Trophoblast cell (in vitro differentiated cells and primary cell): Measurements from ENCODE around the gene SMAP1.

ENCODE experiments used
- DNase-seq, 2 donors: peaks; one replicate each; pipeline ENCODE4 v3.0.0-alpha.2; 2016
- H2AFZ ChIP-seq: 2 replicates; pipeline ENCODE4 v1.6.1; 2013; ENCODE audit warnings: low read length, moderate library complexity, mild to moderate bottlenecking; ENCODE audit not compliant: insufficient read depth, poor library complexity
- H2AK5ac ChIP-seq: 2 replicates; pipeline ENCODE4 v1.6.1; 2013; ENCODE audit warnings: mild to moderate bottlenecking, low read length
- H2BK120ac ChIP-seq: 2 replicates; pipeline ENCODE4 v1.6.1; 2013; ENCODE audit warnings: low read length, mild to moderate bottlenecking, moderate library complexity; ENCODE audit not compliant: insufficient read depth, poor library complexity
- H2BK12ac ChIP-seq: 2 replicates; pipeline ENCODE4 v1.6.1; 2013; ENCODE audit warnings: mild to moderate bottlenecking, low read length, moderate library complexity
- H2BK5ac ChIP-seq: 2 replicates; pipeline ENCODE4 v1.6.1; 2013; ENCODE audit warnings: low read length, low read depth, moderate library complexity, mild to moderate bottlenecking; ENCODE audit not compliant: poor library complexity
- H3K14ac ChIP-seq: 2 replicates; pipeline ENCODE4 v1.6.1; 2013; ENCODE audit warnings: mild to moderate bottlenecking, low read length
- H3K18ac ChIP-seq: 2 replicates; pipeline ENCODE4 v1.6.1; 2013; ENCODE audit warnings: mild to moderate bottlenecking, low read length
- H3K23ac ChIP-seq: 2 replicates; pipeline ENCODE4 v1.6.1; 2013; ENCODE audit warnings: low read length
- H3K27ac ChIP-seq: 2 replicates; pipeline ENCODE4 v1.5.1; 2013; ENCODE audit warnings: low read depth, mild to moderate bottlenecking, inconsistent platforms, low read length, moderate library complexity
- H3K27me3 ChIP-seq: 2 replicates; pipeline ENCODE4 v1.6.1; 2013; ENCODE audit warnings: inconsistent platforms, mild to moderate bottlenecking, low read length, moderate library complexity; ENCODE audit not compliant: insufficient read depth
- H3K36me3 ChIP-seq, 2 experiments: 1 replicate in 1 of 2; 2 replicates in 1 of 2; pipeline ENCODE4 v1.6.1; 2013; ENCODE audit warnings: low read length in 2 of 2, mild to moderate bottlenecking in 2 of 2, moderate library complexity in 1 of 2; ENCODE audit not compliant: insufficient read depth in 2 of 2, control insufficient read depth in 1 of 2
- H3K4ac ChIP-seq: 2 replicates; pipeline ENCODE4 v1.6.1; 2013; ENCODE audit warnings: low read depth, mild to moderate bottlenecking, low read length, moderate library complexity
- H3K4me1 ChIP-seq, 2 experiments: 1 replicate in 1 of 2; 2 replicates in 1 of 2; pipeline ENCODE4 v1.6.1; 2013; ENCODE audit warnings: low read length in 2 of 2, mild to moderate bottlenecking in 2 of 2, moderate library complexity in 1 of 2; ENCODE audit not compliant: insufficient read depth in 2 of 2, control insufficient read depth in 1 of 2
- H3K4me2 ChIP-seq: 2 replicates; pipeline ENCODE4 v1.6.1; 2013; ENCODE audit warnings: inconsistent platforms, mild to moderate bottlenecking, low read length, moderate library complexity
- H3K4me3 ChIP-seq: 2 replicates; pipeline ENCODE4 v1.5.1; 2013; ENCODE audit warnings: mild to moderate bottlenecking, low read depth, low read length, inconsistent platforms
- H3K79me1 ChIP-seq: one replicate; pipeline ENCODE4 v1.6.1; 2013; ENCODE audit warnings: low read length
- H3K79me2 ChIP-seq: 2 replicates; pipeline ENCODE4 v1.6.1; 2013; ENCODE audit warnings: low read length, mild to moderate bottlenecking; ENCODE audit not compliant: control insufficient read depth, insufficient read depth, poor library complexity
- H3K9ac ChIP-seq: 2 replicates; pipeline ENCODE4 v1.6.1; 2013; ENCODE audit warnings: mild to moderate bottlenecking, low read length
- H3K9me3 ChIP-seq: 2 replicates; pipeline ENCODE4 v1.6.1; 2013; ENCODE audit warnings: low read depth, mild to moderate bottlenecking, control low read depth, inconsistent platforms, low read length; ENCODE audit not compliant: insufficient read depth
- H4K12ac ChIP-seq: 2 replicates; pipeline ENCODE4 v1.6.1; 2013; ENCODE audit warnings: low read depth, mild to moderate bottlenecking, low read length, moderate library complexity
- H4K8ac ChIP-seq: 2 replicates; pipeline ENCODE4 v1.6.1; 2013; ENCODE audit warnings: low read depth, mild to moderate bottlenecking, low read length, moderate library complexity
- H4K91ac ChIP-seq: one replicate; pipeline ENCODE4 v1.6.1; 2013; ENCODE audit warnings: low read depth, mild to moderate bottlenecking, low read length, moderate library complexity
- WGBS: extraction: QIAGEN DNeasy Blood & Tissue Kit; methylation state at CpG from one replicate; pipeline ENCODE4 v1.1.7; 2013; ENCODE audit warnings: missing lambda C conversion rate; ENCODE audit not compliant: insufficient read length, insufficient coverage; ENCODE audit errors: extremely low coverage; 5-methylcytosine and 5-hydroxymethylcytosine counted together

The SMAP1 gene

DNA sequence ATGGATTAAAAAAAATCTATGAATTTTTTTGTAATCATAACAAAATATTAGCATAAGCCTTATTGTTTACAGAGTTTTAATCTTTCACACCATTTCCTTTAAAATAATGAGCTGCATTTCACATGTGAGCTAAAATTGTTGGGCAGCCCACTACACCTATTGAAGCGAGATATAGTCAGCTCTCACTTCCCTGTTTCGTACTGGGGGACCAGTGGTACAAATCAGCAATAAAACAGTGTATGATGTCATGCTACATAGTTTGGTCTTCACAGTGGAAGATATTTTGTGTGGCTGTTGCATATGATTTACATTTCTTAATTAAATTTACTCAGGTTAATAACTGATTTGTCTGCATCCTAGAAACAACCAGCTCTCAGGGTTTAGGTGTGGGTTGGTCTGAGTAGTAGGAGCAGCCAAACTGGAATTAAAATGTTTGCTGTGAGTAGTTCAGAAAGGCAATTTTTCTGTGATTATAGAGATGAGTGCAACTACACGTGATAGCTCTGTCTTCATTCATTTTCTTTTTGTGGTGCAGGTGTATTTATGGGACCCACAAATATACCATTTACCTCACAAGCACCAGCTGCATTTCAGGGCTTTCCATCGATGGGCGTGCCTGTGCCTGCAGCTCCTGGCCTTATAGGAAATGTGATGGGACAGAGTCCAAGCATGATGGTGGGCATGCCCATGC, 189.8 kb downstream of the SMAP1 start:
- H3K27ac ChIP-seq = no peak overlapping the region
- H3K4me3 ChIP-seq = no peak overlapping the region
- H3K27me3 ChIP-seq = no peaks in the 10 kb centered on the region
- no peak overlapping the region for H3K23ac ChIP-seq
- H3K36me3 ChIP-seq = peaks cover 0 to 3% of the 10 kb centered on the region in 2 experiments
- WGBS = no CpG with 5 or more reads among the region's 5 CpGs
- no peak overlapping the region for H2BK120ac ChIP-seq
- no peak overlapping the region for H2AK5ac ChIP-seq
- H2AFZ ChIP-seq = no peak overlapping the region
- no peak overlapping the region for H3K18ac ChIP-seq
- H4K12ac ChIP-seq = no peak overlapping the region
- H3K79me1 ChIP-seq = no peaks in the 10 kb centered on the region
- H3K9me3 ChIP-seq = no peaks in the 10 kb centered on the region
- no peaks in the 10 kb centered on the region for H3K4me1 ChIP-seq
- no peak overlapping the region for H3K4me2 ChIP-seq
- no peaks in the 10 kb centered on the region for H3K79me2 ChIP-seq
- no peak overlapping the region for H3K4ac ChIP-seq
- H3K14ac ChIP-seq = no peak overlapping the region
- no peak for DNase-seq
- H4K91ac ChIP-seq = no peak overlapping the region
- no peak overlapping the region for H4K8ac ChIP-seq
- H2BK5ac ChIP-seq = no peak overlapping the region
- H2BK12ac ChIP-seq = no peak overlapping the region
- H3K9ac ChIP-seq = no peak overlapping the region

DNA sequence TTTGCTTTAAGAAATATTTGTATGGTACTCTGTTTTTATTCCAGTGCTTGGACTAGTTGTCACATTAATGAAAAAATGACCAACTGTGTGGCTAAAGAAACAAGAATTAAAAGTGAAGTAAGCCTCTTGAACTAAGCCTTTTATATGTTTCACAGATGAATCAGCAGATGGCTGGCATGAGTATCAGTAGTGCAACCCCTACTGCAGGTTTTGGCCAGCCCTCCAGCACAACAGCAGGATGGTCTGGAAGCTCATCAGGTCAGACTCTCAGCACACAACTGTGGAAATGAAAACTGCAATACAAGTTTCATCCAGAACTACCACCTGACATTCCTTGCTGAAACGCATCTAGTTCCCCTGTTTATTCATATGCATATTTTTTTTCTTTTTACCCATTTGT, 192.4 kb downstream of the SMAP1 start:
- Histone ChIP-seq H4K12ac (no peak overlapping the region), H2AFZ (no peak overlapping the region), H3K18ac (no peak overlapping the region), H3K9ac (no peak overlapping the region), H3K27me3 (no peaks in the 10 kb centered on the region), H3K14ac (no peak overlapping the region), H3K79me2 (no peaks in the 10 kb centered on the region), H4K8ac (no peak overlapping the region), H3K4me1 (no peaks in the 10 kb centered on the region), H2BK12ac (no peak overlapping the region), H2BK120ac (no peak overlapping the region), H3K36me3 (peaks cover 0 to 3% of the 10 kb centered on the region in 2 experiments), H3K4ac (no peak overlapping the region), H4K91ac (no peak overlapping the region), H3K4me2 (no peak overlapping the region), H2BK5ac (no peak overlapping the region), H2AK5ac (no peak overlapping the region), H3K23ac (no peak overlapping the region), H3K79me1 (no peaks in the 10 kb centered on the region), H3K27ac (no peak overlapping the region), H3K4me3 (no peak overlapping the region), H3K9me3 (no peaks in the 10 kb centered on the region)
- no peak for DNase-seq
- no CpG with 5 or more reads among the region's 1 CpG for WGBS

DNA sequence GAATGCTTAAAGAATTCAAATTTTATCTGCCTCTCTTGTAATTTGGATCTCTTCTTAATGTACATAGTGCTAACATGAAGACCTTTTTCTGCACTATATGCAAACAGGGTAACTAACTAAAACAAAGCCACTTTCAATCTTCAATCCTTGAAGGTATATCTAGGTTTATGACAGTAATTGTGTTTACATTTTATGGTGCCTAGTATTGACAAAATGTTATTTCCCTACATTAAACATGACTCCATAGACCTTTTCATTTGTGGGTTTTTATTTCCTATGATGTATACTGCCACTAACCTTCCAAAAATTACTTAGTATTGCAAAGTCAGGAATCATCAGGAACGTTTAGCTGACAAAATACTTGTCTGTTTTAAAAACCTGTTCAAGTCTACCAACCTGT, 193.2 kb downstream of the SMAP1 start:
- no peaks in the 10 kb centered on the region for H3K4me1 ChIP-seq
- no peak for DNase-seq
- no peak overlapping the region for H2AK5ac ChIP-seq
- H4K8ac ChIP-seq = no peak overlapping the region
- H3K4me2 ChIP-seq = no peak overlapping the region
- no peak overlapping the region for H4K12ac ChIP-seq
- no peak overlapping the region for H2BK120ac ChIP-seq
- no peak overlapping the region for H2BK5ac ChIP-seq
- H3K9me3 ChIP-seq = no peaks in the 10 kb centered on the region
- H3K18ac ChIP-seq = no peak overlapping the region
- H4K91ac ChIP-seq = no peak overlapping the region
- H3K79me2 ChIP-seq = no peaks in the 10 kb centered on the region
- no peak overlapping the region for H2BK12ac ChIP-seq
- no peak overlapping the region for H3K27ac ChIP-seq
- H3K4me3 ChIP-seq = no peak overlapping the region
- peaks cover 0 to 3% of the 10 kb centered on the region in 2 experiments for H3K36me3 ChIP-seq
- no peak overlapping the region for H3K23ac ChIP-seq
- H2AFZ ChIP-seq = no peak overlapping the region
- WGBS = no CpG with 5 or more reads among the region's 1 CpG
- H3K9ac ChIP-seq = no peak overlapping the region
- H3K14ac ChIP-seq = no peak overlapping the region
- H3K4ac ChIP-seq = no peak overlapping the region
- no peaks in the 10 kb centered on the region for H3K79me1 ChIP-seq
- no peaks in the 10 kb centered on the region for H3K27me3 ChIP-seq

DNA sequence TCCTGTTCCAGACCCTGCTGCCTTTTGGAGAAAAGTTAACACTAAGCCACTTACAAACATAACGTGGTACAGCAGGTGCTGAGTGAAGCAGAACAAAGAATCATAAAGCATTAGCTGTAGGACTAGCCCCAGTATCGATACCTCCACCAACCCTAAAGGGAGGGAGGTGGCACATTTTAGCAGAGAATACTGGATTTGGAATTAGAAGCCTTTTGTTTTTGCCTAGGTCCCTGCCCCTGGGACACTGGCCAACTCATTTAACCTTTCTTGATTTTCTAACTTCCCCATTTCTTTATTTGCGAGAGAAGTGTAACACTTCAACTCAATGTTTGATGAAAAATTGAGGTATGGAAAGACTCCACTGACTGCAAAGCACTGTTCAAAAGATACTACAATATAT, 195.7 kb downstream of the SMAP1 start:
- Histone ChIP-seq H3K79me1 (no peaks in the 10 kb centered on the region), H3K23ac (no peak overlapping the region), H2BK5ac (no peak overlapping the region), H2BK12ac (no peak overlapping the region), H3K27me3 (no peaks in the 10 kb centered on the region), H3K36me3 (no peaks in the 10 kb centered on the region), H3K4ac (no peak overlapping the region), H3K9ac (no peak overlapping the region), H3K9me3 (no peaks in the 10 kb centered on the region), H3K18ac (no peak overlapping the region), H3K4me3 (no peak overlapping the region), H4K91ac (no peak overlapping the region), H3K4me1 (no peaks in the 10 kb centered on the region), H4K8ac (no peak overlapping the region), H3K4me2 (no peak overlapping the region), H4K12ac (no peak overlapping the region), H2AFZ (no peak overlapping the region), H2AK5ac (no peak overlapping the region), H3K79me2 (no peaks in the 10 kb centered on the region), H3K14ac (no peak overlapping the region), H2BK120ac (no peak overlapping the region), H3K27ac (no peak overlapping the region)
- no CpG with 5 or more reads among the region's 3 CpGs for WGBS
- no peak for DNase-seq
